ENCODE results near the gene PLEKHG4B.

The PLEKHG4B gene

GRCh38 chr5:174876-175465 is 83.0 kb downstream of the PLEKHG4B start:
- H3K27me3 Mint-ChIP-seq (ENCODE audit: low read depth) = peaks cover 10% of the 10 kb centered on the region
- TF ChIP-seq, protein P1, sequence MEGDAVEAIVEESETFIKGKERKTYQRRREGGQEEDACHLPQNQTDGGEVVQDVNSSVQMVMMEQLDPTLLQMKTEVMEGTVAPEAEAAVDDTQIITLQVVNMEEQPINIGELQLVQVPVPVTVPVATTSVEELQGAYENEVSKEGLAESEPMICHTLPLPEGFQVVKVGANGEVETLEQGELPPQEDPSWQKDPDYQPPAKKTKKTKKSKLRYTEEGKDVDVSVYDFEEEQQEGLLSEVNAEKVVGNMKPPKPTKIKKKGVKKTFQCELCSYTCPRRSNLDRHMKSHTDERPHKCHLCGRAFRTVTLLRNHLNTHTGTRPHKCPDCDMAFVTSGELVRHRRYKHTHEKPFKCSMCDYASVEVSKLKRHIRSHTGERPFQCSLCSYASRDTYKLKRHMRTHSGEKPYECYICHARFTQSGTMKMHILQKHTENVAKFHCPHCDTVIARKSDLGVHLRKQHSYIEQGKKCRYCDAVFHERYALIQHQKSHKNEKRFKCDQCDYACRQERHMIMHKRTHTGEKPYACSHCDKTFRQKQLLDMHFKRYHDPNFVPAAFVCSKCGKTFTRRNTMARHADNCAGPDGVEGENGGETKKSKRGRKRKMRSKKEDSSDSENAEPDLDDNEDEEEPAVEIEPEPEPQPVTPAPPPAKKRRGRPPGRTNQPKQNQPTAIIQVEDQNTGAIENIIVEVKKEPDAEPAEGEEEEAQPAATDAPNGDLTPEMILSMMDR (IDR thresholded peaks at IDR 0.05; ENCODE audit: unreplicated experiment in 3 of 3) = no peak
- H3K27ac Mint-ChIP-seq = no peak overlapping the region
- no peaks in the 10 kb centered on the region for H3K36me3 Mint-ChIP-seq (ENCODE audit: low read depth)
- no peak overlapping the region for H3K4me3 Mint-ChIP-seq
- peaks cover 30% of the 10 kb centered on the region for H3K4me1 Mint-ChIP-seq
- H3K9me3 Mint-ChIP-seq = peaks cover 2% of the 10 kb centered on the region

DNA sequence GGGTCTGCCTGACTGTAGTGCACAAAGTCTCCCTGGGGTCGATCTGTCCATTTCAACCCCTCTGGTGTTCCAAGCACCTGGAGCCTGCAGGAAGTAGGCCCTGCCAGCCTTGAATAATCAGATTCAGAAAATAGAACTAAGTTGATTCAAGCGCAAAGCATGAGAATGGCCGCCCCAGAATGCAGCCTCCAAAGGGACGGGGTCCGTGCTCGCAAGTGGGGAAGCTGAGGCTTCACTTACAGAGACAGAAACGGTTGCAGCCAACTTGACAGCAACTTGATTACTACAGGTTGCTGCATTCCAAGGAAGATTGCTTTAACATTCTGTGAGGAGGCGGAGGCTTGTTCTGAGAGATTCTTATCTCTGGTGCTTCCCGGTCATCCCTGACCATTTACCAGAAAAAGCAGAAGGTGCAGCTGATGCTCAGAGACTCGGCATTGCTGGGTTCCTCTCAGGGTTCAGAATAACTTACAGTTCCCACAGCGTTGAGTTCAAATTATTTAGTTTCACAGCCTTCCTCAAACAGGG is 84.4 kb downstream of the PLEKHG4B start:
- Mint-ChIP-seq H3K4me1 (peaks cover 36% of the 10 kb centered on the region), H3K9me3 (peaks cover 2% of the 10 kb centered on the region), H3K4me3 (no peak overlapping the region), H3K27me3 (ENCODE audit: low read depth) (peaks cover 13% of the 10 kb centered on the region), H3K27ac (no peak overlapping the region), H3K36me3 (ENCODE audit: low read depth) (no peaks in the 10 kb centered on the region)
- TF ChIP-seq, protein P1 (IDR thresholded peaks at IDR 0.05; ENCODE audit: unreplicated experiment in 3 of 3) = no peak

DNA sequence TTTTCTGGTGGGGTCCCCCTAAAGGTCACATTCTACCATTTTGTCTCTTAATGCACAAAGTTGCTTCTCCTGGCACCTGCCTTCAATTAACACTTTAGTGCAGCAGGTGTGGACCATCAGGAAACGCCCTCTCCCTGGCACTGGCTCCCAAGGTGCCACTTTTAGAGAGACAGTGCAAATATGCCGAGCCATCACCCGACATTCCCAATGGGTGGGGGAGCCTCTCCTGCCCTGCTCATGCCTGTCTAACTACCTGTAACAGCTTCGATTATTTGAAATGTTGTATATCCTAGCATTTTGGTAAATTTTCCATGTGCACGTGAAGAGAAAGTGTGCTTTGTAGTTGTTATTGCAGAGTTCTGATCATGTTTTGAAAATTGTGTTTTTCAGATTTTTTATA is 86.1 kb downstream of the PLEKHG4B start:
- H3K9me3 Mint-ChIP-seq = peaks cover 2% of the 10 kb centered on the region
- no peak overlapping the region for H3K27ac Mint-ChIP-seq
- peaks cover 7% of the 10 kb centered on the region for H3K36me3 Mint-ChIP-seq (ENCODE audit: low read depth)

GRCh38 chr5:179401-179800 is 87.4 kb downstream of the PLEKHG4B start:
- peaks cover 2% of the 10 kb centered on the region for H3K9me3 Mint-ChIP-seq
- TF ChIP-seq, protein P1 (IDR thresholded peaks at IDR 0.05; ENCODE audit: unreplicated experiment in 3 of 3) = no peak
- H3K27me3 Mint-ChIP-seq (ENCODE audit: low read depth) = peaks cover 6% of the 10 kb centered on the region

More for the DNA sequence above, 86.1 kb downstream of the PLEKHG4B start:
- Mint-ChIP-seq H3K4me1 (peaks cover 36% of the 10 kb centered on the region), H3K27me3 (ENCODE audit: low read depth) (peaks cover 10% of the 10 kb centered on the region), H3K4me3 (no peak overlapping the region)
- TF ChIP-seq, protein P1 (IDR thresholded peaks at IDR 0.05; ENCODE audit: unreplicated experiment in 3 of 3) = no peak

DNA sequence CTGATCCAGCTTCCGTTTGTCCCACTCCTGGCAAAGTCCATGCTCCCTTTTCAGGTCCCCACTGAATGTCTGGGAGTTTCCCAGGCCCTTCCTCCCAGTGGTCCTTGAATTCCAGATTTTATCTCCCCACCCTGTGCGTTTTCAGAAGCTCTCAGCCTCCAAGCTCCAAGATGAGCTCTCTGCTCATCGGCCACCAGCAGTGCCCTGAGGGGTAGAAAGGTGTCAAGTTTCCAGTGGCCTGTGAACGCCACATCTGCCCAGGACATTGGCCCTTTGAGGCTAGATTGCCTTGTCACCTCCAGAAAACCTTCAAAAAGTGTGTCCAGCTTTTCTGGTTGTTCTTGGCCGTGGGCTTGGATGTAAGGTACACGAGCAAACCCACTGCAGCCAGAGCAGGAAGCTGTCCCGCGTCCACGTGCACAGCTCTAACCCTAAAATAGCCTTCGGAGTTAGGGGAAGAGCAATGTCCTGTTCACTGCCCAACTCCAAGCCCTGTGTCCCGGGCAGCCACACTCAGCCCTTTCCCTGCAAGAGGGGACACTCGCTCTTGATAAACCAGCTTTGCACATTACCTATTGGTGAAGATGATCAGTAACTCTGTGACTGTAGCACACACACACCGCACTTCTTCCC is 88.4 kb downstream of the PLEKHG4B start:
- no peak overlapping the region for H3K4me3 Mint-ChIP-seq
- H3K27ac Mint-ChIP-seq = no peak overlapping the region
- H3K9me3 Mint-ChIP-seq = peaks cover 2% of the 10 kb centered on the region
- H3K27me3 Mint-ChIP-seq (ENCODE audit: low read depth) = peaks cover 6% of the 10 kb centered on the region
- peaks cover 7% of the 10 kb centered on the region for H3K36me3 Mint-ChIP-seq (ENCODE audit: low read depth)
- TF ChIP-seq, protein P1 (IDR thresholded peaks at IDR 0.05; ENCODE audit: unreplicated experiment in 3 of 3) = no peak
- H3K4me1 Mint-ChIP-seq = peaks cover 46% of the 10 kb centered on the region

More at GRCh38 chr5:179401-179800, 87.4 kb downstream of the PLEKHG4B start:
- no peak overlapping the region for H3K27ac Mint-ChIP-seq
- H3K4me3 Mint-ChIP-seq = no peak overlapping the region
- peaks cover 7% of the 10 kb centered on the region for H3K36me3 Mint-ChIP-seq (ENCODE audit: low read depth)
- peaks cover 40% of the 10 kb centered on the region for H3K4me1 Mint-ChIP-seq
